Measurements from ENCODE around the gene ATP5PO.
"Not testable (repeated sequence)": the region's sequence is repeated elsewhere in the genome, so short reads cannot be mapped to it uniquely, and the experiment has no call there.

The ATP5PO gene

DNA sequence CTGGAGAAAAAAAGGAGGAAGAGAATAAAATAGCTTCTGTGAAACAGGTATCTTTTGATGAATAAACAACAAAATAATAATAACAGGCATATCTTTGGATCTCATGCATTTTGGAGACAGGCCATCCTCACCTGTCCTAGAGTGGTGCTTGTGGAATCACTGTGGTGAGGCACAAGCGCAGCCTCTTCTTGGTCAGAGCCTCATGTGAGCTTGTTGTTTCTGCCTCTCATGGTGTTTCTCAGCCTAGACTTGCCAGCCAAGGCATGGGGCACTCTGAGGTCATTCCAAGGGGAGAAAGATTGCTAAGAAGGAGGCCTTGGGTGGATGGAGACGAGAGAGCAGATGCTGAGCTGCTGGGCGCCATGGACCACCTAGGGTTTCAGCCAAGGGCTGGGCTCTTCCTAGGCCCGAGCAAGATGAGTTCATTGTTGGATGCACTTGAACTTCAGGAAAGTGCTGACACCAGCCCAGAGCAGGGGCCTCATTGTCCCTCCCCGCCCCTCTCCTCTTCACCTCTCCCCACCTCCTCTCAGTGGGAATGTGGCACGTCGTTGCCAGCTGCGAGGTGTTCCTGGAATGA lies 49.5 kb downstream of the ATP5PO start:
- no peak for DNase-seq

DNA sequence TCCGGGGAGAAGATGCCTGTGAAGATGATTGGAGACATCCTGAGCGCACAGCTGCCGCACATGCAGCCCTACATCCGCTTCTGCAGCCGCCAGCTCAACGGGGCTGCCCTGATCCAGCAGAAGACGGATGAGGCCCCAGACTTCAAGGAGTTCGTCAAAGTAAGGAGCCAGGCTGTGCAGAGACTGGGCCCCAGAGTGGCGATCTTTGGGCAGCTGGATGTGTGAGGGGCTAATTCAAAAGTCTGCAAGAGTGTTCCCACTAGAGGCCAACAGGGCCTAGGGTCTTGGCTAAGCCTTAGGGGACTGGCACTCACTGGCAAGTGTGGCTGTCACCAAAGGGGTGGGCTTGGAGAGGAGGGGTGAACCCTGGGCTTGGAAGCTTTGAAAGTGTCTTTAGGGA lies 50.4 kb downstream of the ATP5PO start:
- no peak for DNase-seq

GRCh38 chr21:33864150-33864549 lies 51.5 kb downstream of the ATP5PO start:
- DNase-seq, result no peak

DNA sequence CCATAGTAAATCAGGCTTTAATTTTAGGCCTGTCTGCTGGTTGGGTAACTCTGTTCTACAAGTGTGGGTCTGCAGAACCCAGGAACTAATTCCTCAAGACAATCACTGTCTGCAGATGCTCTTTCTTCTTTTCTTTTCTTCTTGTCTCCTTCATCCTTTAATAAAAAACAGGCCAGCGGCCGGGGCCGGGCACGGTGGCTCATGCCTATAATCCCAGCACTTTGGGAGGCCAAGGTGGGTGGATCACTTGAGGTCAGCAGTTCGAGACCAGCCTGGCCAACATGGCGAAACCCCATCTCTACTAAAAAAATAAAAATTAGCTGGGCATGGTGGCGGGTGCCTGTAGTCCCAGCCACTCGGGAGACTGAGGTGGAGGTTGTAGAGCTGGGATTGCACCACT lies 52.4 kb downstream of the ATP5PO start:
- DNase-seq, result not testable (repeated sequence)

- no peak for DNase-seq
Measured at GRCh38 chr21:33861125-33861524, 54.5 kb downstream of the ATP5PO start.

DNA sequence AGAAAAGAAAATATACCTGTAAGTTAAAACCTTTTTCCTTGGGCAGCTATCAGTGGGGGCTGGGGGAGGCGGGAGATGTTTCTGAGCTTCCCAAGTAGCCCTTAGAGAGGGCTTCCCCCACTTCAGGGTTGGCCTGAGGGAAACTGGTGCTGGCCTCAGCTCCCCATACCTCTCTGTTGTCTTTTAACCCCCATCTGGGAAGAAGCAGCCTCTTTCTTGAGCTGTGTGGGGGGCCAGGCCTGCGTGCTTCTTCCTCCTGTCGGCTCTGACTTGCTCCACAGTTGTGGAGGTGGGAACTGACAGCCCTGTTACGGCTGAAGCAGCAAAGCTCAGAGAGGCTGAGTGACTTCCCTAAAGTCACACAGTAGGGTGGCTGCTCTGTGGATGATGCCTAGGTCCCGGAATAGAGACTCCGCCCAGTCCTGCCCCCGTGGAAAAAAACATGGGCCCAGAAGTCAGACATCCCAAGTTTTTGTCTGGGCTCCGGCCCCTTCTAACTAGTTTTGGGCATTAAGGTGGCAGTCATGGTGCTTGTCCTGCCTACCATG lies 55.2 kb downstream of the ATP5PO start:
- DNase-seq, result no peak

- no peak for DNase-seq
Measured at GRCh38 chr21:33859373-33860102, 56.1 kb downstream of the ATP5PO start.

DNA sequence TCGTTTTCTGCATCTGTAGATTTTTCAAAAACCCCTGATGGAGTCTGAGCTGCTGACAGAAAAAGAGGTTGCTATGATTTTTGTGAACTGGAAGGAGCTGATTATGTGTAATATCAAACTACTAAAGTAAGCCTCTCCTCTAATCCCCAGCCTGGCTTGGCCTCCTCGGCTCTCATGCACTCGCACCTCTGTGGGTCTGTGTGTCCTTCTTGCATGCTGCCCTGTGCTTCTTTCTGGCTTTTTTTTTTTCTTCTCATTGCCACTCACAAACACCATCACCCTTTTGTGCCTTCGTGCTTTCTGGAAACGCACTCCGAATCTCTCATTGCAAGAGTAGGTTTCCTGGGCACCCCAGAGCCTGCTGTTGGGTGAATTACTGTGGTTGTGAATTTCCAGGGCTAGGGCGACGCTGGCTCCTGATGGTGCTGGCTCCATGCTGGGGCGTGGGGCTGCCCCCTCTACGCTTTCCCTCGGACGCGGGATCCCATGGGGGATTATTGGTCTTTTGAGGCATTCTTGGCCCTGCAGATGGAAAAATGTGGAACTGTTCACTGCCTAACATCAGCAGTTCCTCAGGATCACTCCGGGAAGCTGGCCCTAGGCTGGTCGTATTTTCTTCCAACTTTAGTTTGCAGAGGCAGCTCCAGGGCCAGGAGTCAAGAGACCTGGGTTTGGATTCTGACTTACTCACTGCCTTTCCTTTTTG lies 56.8 kb downstream of the ATP5PO start:
- no peak for DNase-seq

- DNase-seq, result no peak
Measured at GRCh38 chr21:33857846-33858666, 57.5 kb downstream of the ATP5PO start.

DNA sequence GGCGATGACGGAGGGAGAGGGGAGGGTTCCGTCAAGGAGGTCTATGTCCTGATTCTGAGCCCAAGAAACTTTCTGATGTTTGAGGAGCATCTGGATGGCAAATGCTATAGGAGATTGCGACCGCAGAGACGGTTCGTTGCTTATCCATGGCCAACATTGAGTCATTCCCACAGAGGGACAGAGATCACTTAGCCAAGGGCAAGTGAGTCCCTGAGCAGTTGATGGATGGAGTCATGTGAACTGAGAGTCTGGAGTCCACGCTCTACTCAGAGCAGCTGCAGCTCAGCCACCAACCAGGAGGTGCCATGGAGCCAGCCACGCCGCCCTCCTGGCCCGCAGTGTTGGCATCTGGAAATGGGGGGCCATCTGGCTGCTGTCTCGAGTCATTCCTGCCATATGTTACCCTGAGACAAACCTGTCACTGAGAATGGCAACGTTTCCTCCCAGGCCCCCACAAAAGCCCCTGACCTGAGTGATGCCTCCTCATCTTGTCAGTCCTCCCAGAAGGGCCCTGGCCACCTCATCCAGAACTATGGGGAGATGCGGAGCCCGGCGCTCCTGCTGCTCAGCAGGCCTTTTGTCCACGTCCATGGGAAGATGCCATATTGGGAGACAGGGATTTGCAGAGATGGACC lies 58.6 kb downstream of the ATP5PO start:
- DNase-seq, result no peak

GRCh38 chr21:33855190-33855589 lies 60.4 kb downstream of the ATP5PO start:
- DNase-seq, result no peak

DNA sequence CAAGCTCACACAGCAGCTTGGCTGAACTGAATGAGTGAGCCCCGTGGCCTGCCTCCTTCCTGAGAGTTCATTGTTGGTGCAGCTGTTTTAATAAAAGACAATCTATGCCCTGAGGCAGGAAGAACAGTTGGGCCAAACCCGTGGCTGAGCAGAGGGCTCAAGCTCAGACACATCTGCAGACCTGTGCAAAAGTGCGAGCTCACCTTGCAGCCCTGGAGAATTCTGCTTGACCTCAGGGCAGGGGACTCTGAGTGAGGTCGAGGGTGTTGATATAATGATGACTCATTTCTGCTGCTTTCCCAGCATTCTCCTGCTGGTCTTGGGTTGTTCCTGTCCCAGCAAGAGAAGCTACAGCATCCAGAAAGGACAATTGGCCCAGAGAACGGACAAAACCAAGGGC lies 61.0 kb downstream of the ATP5PO start:
- DNase-seq, result no peak

Measured in CD4-positive, alpha-beta T cell treated with Interleukin-12 subunit alpha and Interleukin-12 subunit beta, for 1 hour (primary cell).